ENCODE results near the gene TRAPPC2L. TPM values are rescaled to one million over a fixed set of nuclear protein-coding genes. Genes with fewer than 3 reads are reported as not detected.

Gene TRAPPC2L
- total RNA-seq, 2 experiments from 2014 or later, result 27.6 to 44.9 TPM

- H3K4me1 ChIP-seq (ENCODE audit: insufficient read depth, low read length, poor library complexity, severe bottlenecking), result peaks cover 24% of the 10 kb centered on the region
- H2AFZ ChIP-seq (ENCODE audit: low read length), result no peak overlapping the region
- peak overlapping the region; percentile 76 for H3K27ac ChIP-seq (ENCODE audit: low read depth, low read length, poor library complexity, severe bottlenecking)
- H3K9me2 ChIP-seq (ENCODE audit: insufficient read depth, low read length), result no peaks in the 10 kb centered on the region
- peaks cover 31% of the 10 kb centered on the region for H3K36me3 ChIP-seq (ENCODE audit: insufficient read depth, low read length)
- peak overlapping the region; percentile 75 for H3K4me3 ChIP-seq (ENCODE audit: low read depth, low read length, poor library complexity, severe bottlenecking)
- DNase-seq (ENCODE audit: low spot score), result peak; percentile 41
- no TSS peak for BruUV-seq (replicated peaks)
- intact Hi-C loops (cut with micrococcal nuclease; ENCODE audit: unreplicated experiment), result loop anchor here (10.0 kb wide), 1 partner anchor 282 kb away; the partner anchor contains the start of gene ACSF3
- H3K4me2 ChIP-seq (ENCODE audit: low read length), result peak overlapping the region; percentile 74
- peaks cover 12% of the 10 kb centered on the region; the same call in 1 of the 2 replicates for H3K79me2 ChIP-seq (ENCODE audit: insufficient read depth, low read depth, low read length)
- H3K9me3 ChIP-seq (ENCODE audit: low read length), result no peaks in the 10 kb centered on the region
- H4K20me1 ChIP-seq (ENCODE audit: insufficient read depth, low read length), result no peaks in the 10 kb centered on the region
- ChIA-PET CTCF (ENCODE audit: unreplicated experiment) (no interaction called here), POLR2A (no interaction called here)
- TF ChIP-seq CTCF (conservative IDR thresholded peaks at IDR 0.05; ENCODE audit: low read length) (no peak), EZH2phosphoT487 (IDR thresholded peaks at IDR 0.05; ENCODE audit: borderline replicate concordance, low read depth, low read length) (no peak)
Observed at GRCh38 chr16:88812513-88813268, 44.2 kb upstream of the TRAPPC2L start.

GRCh38 chr16:88813269-88814143 is 43.4 kb upstream of the TRAPPC2L start:
- Histone ChIP-seq H2AFZ (ENCODE audit: low read length) (no peak overlapping the region), H3K27ac (ENCODE audit: low read depth, low read length, poor library complexity, severe bottlenecking) (no peak overlapping the region), H3K9me3 (ENCODE audit: low read length) (no peaks in the 10 kb centered on the region), H3K4me3 (ENCODE audit: low read depth, low read length, poor library complexity, severe bottlenecking) (no peak overlapping the region), H3K4me2 (ENCODE audit: low read length) (no peak overlapping the region), H3K9me2 (ENCODE audit: insufficient read depth, low read length) (no peaks in the 10 kb centered on the region), H3K4me1 (ENCODE audit: insufficient read depth, low read length, poor library complexity, severe bottlenecking) (peaks cover 24% of the 10 kb centered on the region), H4K20me1 (ENCODE audit: insufficient read depth, low read length) (no peaks in the 10 kb centered on the region), H3K79me2 (ENCODE audit: insufficient read depth, low read depth, low read length) (peaks cover 12% of the 10 kb centered on the region; the same call in 1 of the 2 replicates), H3K36me3 (ENCODE audit: insufficient read depth, low read length) (peaks cover 23% of the 10 kb centered on the region)
- CTCF ChIA-PET (ENCODE audit: unreplicated experiment), result no interaction called here
- no peak for TF ChIP-seq EZH2phosphoT487 (IDR thresholded peaks at IDR 0.05; ENCODE audit: borderline replicate concordance, low read depth, low read length)
- BruUV-seq (replicated peaks), result no TSS peak
- DNase-seq (ENCODE audit: low spot score), result no peak
- POLR2A ChIA-PET, result interaction anchor here (0.5 kb wide), 1 partner anchor 10 kb away, joined by 3 read pairs; no protein-coding TSS in a partner anchor
- intact Hi-C loops (cut with micrococcal nuclease; ENCODE audit: unreplicated experiment), result loop anchor here (10.0 kb wide), 1 partner anchor 281 kb away; the partner anchor contains the start of gene ACSF3

DNA sequence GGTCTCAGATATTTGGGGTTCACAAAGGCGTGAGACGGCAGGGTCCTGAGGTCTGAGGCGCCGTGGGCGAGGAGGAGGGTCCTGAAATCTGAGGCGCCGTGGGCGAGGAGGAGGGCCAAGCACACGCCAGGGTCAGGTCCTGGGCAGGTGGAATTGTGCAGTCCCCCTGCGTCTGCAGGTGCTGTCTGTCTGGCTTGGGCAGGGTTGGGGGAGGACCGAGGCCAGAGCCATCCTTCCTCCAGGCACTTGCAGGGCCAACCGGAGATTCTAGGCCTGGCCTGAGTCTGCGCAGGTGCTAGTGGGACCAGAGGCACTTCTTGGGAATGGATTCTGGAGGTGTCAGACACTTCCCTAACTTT is 42.8 kb upstream of the TRAPPC2L start:
- no peak overlapping the region for H3K4me2 ChIP-seq (ENCODE audit: low read length)
- ChIA-PET CTCF (ENCODE audit: unreplicated experiment) (no interaction called here), POLR2A (interaction anchor here (0.5 kb wide), 1 partner anchor 11 kb away, joined by 3 read pairs; no protein-coding TSS in a partner anchor)
- TF ChIP-seq CTCF (conservative IDR thresholded peaks at IDR 0.05; ENCODE audit: low read length), result no peak
- no peak for TF ChIP-seq EZH2phosphoT487 (IDR thresholded peaks at IDR 0.05; ENCODE audit: borderline replicate concordance, low read depth, low read length)
- no peak for DNase-seq (ENCODE audit: low spot score)
- no peak overlapping the region for H3K27ac ChIP-seq (ENCODE audit: low read depth, low read length, poor library complexity, severe bottlenecking)
- BruUV-seq (replicated peaks), result no TSS peak
- H3K9me2 ChIP-seq (ENCODE audit: insufficient read depth, low read length), result no peaks in the 10 kb centered on the region
- H2AFZ ChIP-seq (ENCODE audit: low read length), result no peak overlapping the region
- H3K4me1 ChIP-seq (ENCODE audit: insufficient read depth, low read length, poor library complexity, severe bottlenecking), result peaks cover 23% of the 10 kb centered on the region
- no peaks in the 10 kb centered on the region for H4K20me1 ChIP-seq (ENCODE audit: insufficient read depth, low read length)
- intact Hi-C loops (cut with micrococcal nuclease; ENCODE audit: unreplicated experiment), result loop anchor here (10.0 kb wide), 1 partner anchor 281 kb away; the partner anchor contains the start of gene ACSF3
- peaks cover 16% of the 10 kb centered on the region for H3K36me3 ChIP-seq (ENCODE audit: insufficient read depth, low read length)
- peaks cover 12% of the 10 kb centered on the region; the same call in 1 of the 2 replicates for H3K79me2 ChIP-seq (ENCODE audit: insufficient read depth, low read depth, low read length)
- no peaks in the 10 kb centered on the region for H3K9me3 ChIP-seq (ENCODE audit: low read length)
- no peak overlapping the region for H3K4me3 ChIP-seq (ENCODE audit: low read depth, low read length, poor library complexity, severe bottlenecking)
